AG10803 (cell line): ENCODE measurements around the gene DOCK1.

ENCODE experiments used
- DNase-seq: peaks from one replicate; pipeline ENCODE4 v3.0.0; 2010; ENCODE audit warnings: low read depth
- H3K4me3 ChIP-seq: 2 replicates; pipeline ENCODE4 v1.5.1; 2011; ENCODE audit warnings: mild to moderate bottlenecking, low read length, control low read depth
- CTCF ChIP-seq: conservative IDR thresholded peaks from 2 replicates; pipeline ENCODE4 v1.5.1; 2011; ENCODE audit warnings: mild to moderate bottlenecking, low read length, control low read depth, inconsistent platforms

The DOCK1 gene

GRCh38 chr10:127063762-127064161, 158.5 kb downstream of the DOCK1 start:
- no peak for DNase-seq
- no peak for TF ChIP-seq CTCF

GRCh38 chr10:127064474-127064873, 159.2 kb downstream of the DOCK1 start:
- no peak for TF ChIP-seq CTCF
- no peak for DNase-seq
- no peak overlapping the region for H3K4me3 ChIP-seq

More at GRCh38 chr10:127063762-127064161, 158.5 kb downstream of the DOCK1 start:
- no peak overlapping the region for H3K4me3 ChIP-seq

GRCh38 chr10:127067542-127068194, 162.4 kb downstream of the DOCK1 start:
- no peak for DNase-seq
- TF ChIP-seq CTCF = no peak
- H3K4me3 ChIP-seq = no peak overlapping the region

- no peak for DNase-seq
- no peak for TF ChIP-seq CTCF
- H3K4me3 ChIP-seq = no peak overlapping the region
These were observed 163.3 kb downstream of the DOCK1 start for GRCh38 chr10:127068485-127068884.

GRCh38 chr10:127069436-127069835, 164.2 kb downstream of the DOCK1 start:
- DNase-seq = no peak
- TF ChIP-seq CTCF = no peak
- no peak overlapping the region for H3K4me3 ChIP-seq

GRCh38 chr10:127071126-127071525, 165.9 kb downstream of the DOCK1 start:
- no peak for DNase-seq
- H3K4me3 ChIP-seq = no peak overlapping the region
- no peak for TF ChIP-seq CTCF

GRCh38 chr10:127073666-127074065, 168.4 kb downstream of the DOCK1 start:
- TF ChIP-seq CTCF = no peak
- no peak for DNase-seq
- no peak overlapping the region for H3K4me3 ChIP-seq
